Activated CD4-positive, alpha-beta T cell treated with anti-CD3 and anti-CD28 coated beads, Interleukin-2, amount 10 ng/mL, durations not matched to agents 24 days and 14 days (primary cell): ENCODE measurements around the gene EPHA6. TPM values are rescaled to one million over a fixed set of nuclear protein-coding genes. Genes with fewer than 3 reads are reported as not detected.

Experiments used
- DNase-seq: peaks from one replicate; pipeline ENCODE4 v3.0.0; 2022
- H3K27ac Mint-ChIP-seq: one replicate; pipeline ENCODE4 v1.8.0; 2022; ENCODE audit warnings: mild to moderate bottlenecking, mixed read lengths
- H3K27me3 Mint-ChIP-seq: one replicate; pipeline ENCODE4 v1.8.0; 2022; ENCODE audit warnings: mixed read lengths
- H3K36me3 Mint-ChIP-seq: one replicate; pipeline ENCODE4 v1.8.0; 2022; ENCODE audit warnings: low read depth, mild to moderate bottlenecking, mixed read lengths
- H3K4me1 Mint-ChIP-seq: one replicate; pipeline ENCODE4 v1.8.0; 2021; ENCODE audit warnings: mixed read lengths
- H3K4me3 Mint-ChIP-seq: one replicate; pipeline ENCODE4 v1.8.0; 2022; ENCODE audit warnings: mild to moderate bottlenecking, moderate library complexity, mixed read lengths
- H3K9me3 Mint-ChIP-seq: one replicate; pipeline ENCODE4 v1.8.0; 2021; ENCODE audit warnings: mixed read lengths
- intact Hi-C: fragments of 100-400 bp; cut with micrococcal nuclease; formaldehyde crosslinking; loops from one replicate; pipeline ENCODE4 v1.15.1; 2023
- total RNA-seq: library from RNA; stranded (reverse); gene quantifications from 2 replicates; pipeline ENCODE4 v1.2.3, GENCODE V29; 2022

Gene EPHA6
- total RNA-seq, 1 donor from 2014 or later = not detected

DNA sequence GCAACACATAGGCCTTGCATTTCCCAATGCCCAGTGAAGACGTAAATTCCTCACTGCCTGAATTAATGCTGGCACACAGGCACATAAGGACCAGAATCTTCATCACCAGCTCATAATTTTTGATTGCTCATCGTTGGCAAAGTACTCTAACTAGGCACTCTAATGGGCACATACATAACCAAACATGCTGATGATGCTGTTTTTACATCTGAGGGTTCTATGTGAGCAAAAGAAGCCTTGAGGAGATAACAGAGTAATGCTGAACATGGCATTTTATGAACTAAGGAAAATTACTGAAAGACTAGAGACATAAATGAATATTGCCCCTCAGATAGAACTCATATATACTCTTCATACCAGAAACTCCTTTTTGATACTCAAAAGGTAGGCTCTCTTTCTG, 387.4 kb downstream of the EPHA6 start:
- no peaks in the 10 kb centered on the region for H3K4me1 Mint-ChIP-seq
- H3K27me3 Mint-ChIP-seq = no peaks in the 10 kb centered on the region
- H3K27ac Mint-ChIP-seq = no peak overlapping the region
- intact Hi-C loops = no loop called here
- no peak overlapping the region for H3K4me3 Mint-ChIP-seq
- H3K36me3 Mint-ChIP-seq = no peaks in the 10 kb centered on the region
- DNase-seq = no peak
- H3K9me3 Mint-ChIP-seq = peaks cover 7% of the 10 kb centered on the region

DNA sequence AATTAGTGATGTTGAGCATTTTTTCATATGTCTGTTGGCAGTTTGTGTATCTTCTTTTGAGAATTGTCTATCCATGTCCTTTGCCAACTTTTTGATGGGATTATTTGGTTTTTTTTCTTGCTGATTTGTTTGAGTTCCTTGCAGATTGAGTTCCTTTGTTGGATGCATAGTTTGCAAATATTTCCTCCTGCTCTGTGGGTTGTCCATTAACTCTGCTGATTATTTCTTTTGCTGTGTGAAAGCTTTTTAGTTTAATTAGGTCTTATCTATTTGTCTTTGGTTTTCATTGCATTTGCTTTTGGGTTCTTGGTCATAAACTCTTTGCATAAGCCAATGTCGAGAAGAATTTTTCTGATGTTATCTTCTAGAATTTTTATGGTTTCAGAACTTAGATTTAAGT, 414.6 kb downstream of the EPHA6 start:
- DNase-seq = no peak
- no peaks in the 10 kb centered on the region for H3K4me1 Mint-ChIP-seq

DNA sequence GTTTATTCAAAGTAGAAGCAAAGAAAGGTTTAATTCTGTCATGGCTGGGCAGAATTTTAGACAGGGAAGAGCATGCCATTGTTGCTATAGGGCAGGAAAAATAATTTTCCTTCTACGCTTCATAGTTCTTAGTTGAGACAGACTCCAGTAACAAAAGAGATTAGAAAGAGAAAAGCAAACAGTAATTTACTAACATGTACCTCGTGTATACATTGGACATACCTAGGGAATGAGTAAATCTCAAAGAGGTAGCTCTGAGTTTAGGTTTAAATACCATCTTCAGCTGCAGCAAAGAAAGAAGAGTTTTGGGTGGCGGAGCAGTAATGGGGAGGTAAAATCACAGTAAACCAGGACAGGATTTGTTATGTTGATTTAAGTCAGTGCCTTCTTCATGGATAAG, 416.1 kb downstream of the EPHA6 start:
- H3K9me3 Mint-ChIP-seq = no peaks in the 10 kb centered on the region
- intact Hi-C loops = no loop called here
- H3K4me3 Mint-ChIP-seq = no peak overlapping the region
- no peaks in the 10 kb centered on the region for H3K27me3 Mint-ChIP-seq
- no peak overlapping the region for H3K27ac Mint-ChIP-seq
- no peaks in the 10 kb centered on the region for H3K4me1 Mint-ChIP-seq
- H3K36me3 Mint-ChIP-seq = no peaks in the 10 kb centered on the region
- DNase-seq = no peak

More for the DNA sequence above, 414.6 kb downstream of the EPHA6 start:
- intact Hi-C loops = no loop called here
- Mint-ChIP-seq H3K27me3 (no peaks in the 10 kb centered on the region), H3K36me3 (no peaks in the 10 kb centered on the region), H3K4me3 (no peak overlapping the region), H3K9me3 (no peaks in the 10 kb centered on the region), H3K27ac (no peak overlapping the region)

DNA sequence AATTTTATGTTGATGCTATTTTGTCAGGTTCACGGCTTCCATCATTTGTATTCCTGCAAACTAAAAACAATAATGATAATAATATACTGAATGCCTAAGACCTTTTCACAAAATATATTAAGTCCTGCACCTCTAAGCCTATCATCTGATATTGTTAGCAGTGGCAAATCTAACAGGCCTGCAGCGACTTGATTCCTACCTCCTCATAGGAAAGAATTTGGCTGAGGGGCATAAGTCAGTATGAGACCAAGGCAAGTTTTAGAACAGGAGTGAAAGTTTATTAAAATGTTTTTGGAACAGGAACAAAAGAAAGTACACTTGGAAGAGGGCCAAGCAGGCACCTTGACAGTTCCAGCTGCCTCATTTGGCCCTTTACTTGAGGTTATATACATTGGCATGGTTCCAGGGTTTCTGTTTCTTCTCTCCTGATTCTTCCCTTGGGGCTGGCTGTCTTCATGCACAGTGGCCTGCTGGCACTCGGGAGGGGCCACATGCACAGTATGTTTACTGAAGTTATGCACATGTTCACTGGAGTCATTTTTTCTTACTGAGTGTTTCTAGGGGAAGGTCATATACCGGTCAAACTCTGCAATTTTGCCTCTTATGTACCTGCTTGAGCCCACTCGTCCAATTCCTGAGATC, 418.1 kb downstream of the EPHA6 start:
- Mint-ChIP-seq H3K9me3 (no peaks in the 10 kb centered on the region), H3K36me3 (no peaks in the 10 kb centered on the region), H3K4me3 (no peak overlapping the region), H3K27me3 (no peaks in the 10 kb centered on the region), H3K27ac (no peak overlapping the region), H3K4me1 (no peaks in the 10 kb centered on the region)
- intact Hi-C loops = no loop called here
- no peak for DNase-seq

DNA sequence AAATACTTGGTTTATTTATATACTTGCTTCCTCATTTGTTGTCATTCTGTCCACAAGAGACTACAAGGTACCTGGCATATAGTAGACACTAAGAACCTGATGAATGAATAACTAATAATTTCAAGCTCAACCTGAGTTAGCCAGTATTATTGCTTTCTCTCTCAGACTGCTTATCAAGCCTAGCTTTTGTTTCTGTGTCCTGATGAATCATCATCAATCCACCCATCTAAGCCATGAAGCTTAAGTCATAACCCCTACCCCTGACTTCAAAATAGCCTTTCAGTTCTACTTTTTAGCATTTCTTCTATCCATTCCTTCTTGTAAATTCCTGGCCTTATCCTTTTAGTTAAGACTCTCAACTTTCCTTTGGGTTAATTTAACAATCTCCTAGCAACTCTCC, 420.8 kb downstream of the EPHA6 start:
- H3K4me1 Mint-ChIP-seq = no peaks in the 10 kb centered on the region
- intact Hi-C loops = no loop called here

DNA sequence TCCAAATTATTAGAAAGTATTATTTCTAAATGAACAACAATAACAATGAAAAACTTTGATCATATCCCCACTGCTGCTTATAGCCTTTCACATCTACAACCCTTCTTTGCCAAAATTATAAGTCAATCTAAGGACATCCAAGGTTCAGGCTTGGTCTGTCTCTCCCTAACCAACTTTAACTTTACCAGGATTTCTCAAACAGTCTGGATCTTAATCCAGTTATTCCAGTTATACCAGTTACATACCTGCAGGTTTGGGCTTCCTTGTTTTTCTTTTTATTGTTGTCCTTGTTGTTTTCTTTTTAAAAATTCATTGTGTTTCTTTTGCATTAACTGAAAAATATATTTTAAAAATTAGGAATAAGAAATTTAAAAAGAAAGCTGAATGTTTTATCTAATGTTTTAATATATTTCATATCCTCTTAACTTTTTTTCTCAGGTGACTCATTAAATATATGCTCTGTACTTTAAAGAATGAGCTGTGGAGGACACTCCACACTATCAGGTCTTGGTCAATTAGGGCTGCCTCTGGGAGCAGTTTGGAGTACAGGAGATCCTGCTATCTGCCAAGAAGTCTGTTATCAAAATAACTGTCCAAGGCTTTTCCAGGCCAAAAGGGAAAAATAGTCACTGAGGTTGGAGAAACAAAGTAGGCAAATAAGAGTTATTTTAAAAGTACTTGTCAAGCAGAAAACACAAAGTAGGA, 421.4 kb downstream of the EPHA6 start:
- intact Hi-C loops = no loop called here
- Mint-ChIP-seq H3K27ac (no peak overlapping the region), H3K4me3 (no peak overlapping the region)

More for the DNA sequence above, 420.8 kb downstream of the EPHA6 start:
- H3K36me3 Mint-ChIP-seq = no peaks in the 10 kb centered on the region
- no peak overlapping the region for H3K27ac Mint-ChIP-seq
- DNase-seq = no peak
- no peaks in the 10 kb centered on the region for H3K27me3 Mint-ChIP-seq
- no peak overlapping the region for H3K4me3 Mint-ChIP-seq
- no peaks in the 10 kb centered on the region for H3K9me3 Mint-ChIP-seq

DNA sequence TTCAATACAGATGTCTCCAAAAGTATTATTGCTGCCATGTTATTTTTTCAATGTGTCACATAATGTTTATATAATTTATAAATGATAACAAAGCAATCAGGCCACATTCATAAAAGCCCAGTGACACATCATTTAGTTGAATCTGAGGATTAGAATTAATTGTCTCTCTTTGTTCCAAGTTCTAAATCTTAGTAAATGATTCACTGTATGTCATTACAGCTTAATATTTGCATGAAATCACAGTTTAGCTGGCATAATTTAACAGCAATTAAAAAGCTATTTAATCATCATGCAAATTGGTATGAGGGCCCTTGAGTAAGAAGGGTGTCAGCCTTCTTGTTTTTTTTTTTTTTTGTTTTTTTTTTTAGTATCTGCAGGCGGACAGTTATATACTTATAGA, 427.0 kb downstream of the EPHA6 start:
- intact Hi-C loops = no loop called here
- H3K27ac Mint-ChIP-seq = no peak overlapping the region
- H3K4me1 Mint-ChIP-seq = no peaks in the 10 kb centered on the region
- no peak for DNase-seq
- H3K27me3 Mint-ChIP-seq = no peaks in the 10 kb centered on the region
- H3K4me3 Mint-ChIP-seq = no peak overlapping the region
- H3K36me3 Mint-ChIP-seq = no peaks in the 10 kb centered on the region
- H3K9me3 Mint-ChIP-seq = no peaks in the 10 kb centered on the region

More for the DNA sequence above, 421.4 kb downstream of the EPHA6 start:
- no peak for DNase-seq
- H3K9me3 Mint-ChIP-seq = no peaks in the 10 kb centered on the region
- H3K27me3 Mint-ChIP-seq = no peaks in the 10 kb centered on the region
- no peaks in the 10 kb centered on the region for H3K36me3 Mint-ChIP-seq
- no peaks in the 10 kb centered on the region for H3K4me1 Mint-ChIP-seq

DNA sequence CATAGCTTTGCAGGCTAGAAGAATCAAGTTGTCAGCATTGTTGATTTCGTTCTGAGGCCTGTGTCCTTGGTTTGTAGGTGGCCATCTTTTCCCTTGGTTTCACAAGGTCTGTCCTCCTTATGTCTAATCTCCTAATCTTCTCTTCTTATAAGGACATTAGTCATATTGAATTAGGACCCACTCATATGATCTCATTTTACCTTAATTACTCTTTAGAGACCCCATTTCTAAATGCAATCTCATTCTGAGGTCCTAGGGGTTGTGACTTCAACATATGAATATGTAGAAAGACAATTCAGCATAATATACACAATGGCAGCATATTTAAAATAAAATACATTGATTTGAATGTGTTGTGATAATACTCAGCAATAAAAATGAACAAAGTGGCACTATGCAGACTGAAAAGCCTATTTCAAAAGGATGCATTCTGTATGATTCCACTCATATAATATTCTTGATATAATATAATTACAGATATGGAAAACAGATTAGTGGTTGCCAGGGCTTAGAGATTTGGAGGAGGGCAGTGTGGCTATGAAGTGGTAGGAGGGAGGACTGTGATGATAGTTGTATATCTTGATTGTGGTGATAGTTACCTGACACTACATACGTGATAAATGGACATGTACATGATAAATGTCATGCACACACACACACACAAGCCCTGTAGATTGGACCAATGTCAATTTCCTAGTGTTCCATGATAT, 431.0 kb downstream of the EPHA6 start:
- no peak for DNase-seq
- intact Hi-C loops = no loop called here
- H3K4me3 Mint-ChIP-seq = no peak overlapping the region
- H3K4me1 Mint-ChIP-seq = no peaks in the 10 kb centered on the region
- H3K36me3 Mint-ChIP-seq = no peaks in the 10 kb centered on the region
- H3K9me3 Mint-ChIP-seq = no peaks in the 10 kb centered on the region
- no peak overlapping the region for H3K27ac Mint-ChIP-seq
- no peaks in the 10 kb centered on the region for H3K27me3 Mint-ChIP-seq

DNA sequence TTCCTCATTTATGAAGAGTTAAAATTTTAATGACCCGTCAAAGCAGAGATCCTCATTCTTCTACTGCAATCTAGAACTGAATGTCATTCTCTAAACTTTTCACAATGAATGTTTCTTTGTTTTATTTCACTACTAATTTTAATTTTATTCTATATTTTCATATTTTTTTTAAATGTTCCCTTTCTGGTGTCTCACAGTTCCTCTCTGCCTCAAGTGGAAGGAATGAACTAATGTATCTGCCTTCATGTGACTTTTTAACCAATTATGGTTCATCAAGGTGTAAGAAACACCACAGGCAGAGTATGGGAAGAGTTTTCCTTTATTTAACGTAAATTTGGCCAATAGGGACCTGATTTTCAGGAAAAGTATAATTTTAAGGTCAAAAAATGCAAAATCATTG, 441.7 kb downstream of the EPHA6 start:
- no peaks in the 10 kb centered on the region for H3K36me3 Mint-ChIP-seq
- no peaks in the 10 kb centered on the region for H3K4me1 Mint-ChIP-seq
- H3K9me3 Mint-ChIP-seq = no peaks in the 10 kb centered on the region
- DNase-seq = no peak
- H3K4me3 Mint-ChIP-seq = no peak overlapping the region
- no peaks in the 10 kb centered on the region for H3K27me3 Mint-ChIP-seq
- intact Hi-C loops = no loop called here
- no peak overlapping the region for H3K27ac Mint-ChIP-seq

DNA sequence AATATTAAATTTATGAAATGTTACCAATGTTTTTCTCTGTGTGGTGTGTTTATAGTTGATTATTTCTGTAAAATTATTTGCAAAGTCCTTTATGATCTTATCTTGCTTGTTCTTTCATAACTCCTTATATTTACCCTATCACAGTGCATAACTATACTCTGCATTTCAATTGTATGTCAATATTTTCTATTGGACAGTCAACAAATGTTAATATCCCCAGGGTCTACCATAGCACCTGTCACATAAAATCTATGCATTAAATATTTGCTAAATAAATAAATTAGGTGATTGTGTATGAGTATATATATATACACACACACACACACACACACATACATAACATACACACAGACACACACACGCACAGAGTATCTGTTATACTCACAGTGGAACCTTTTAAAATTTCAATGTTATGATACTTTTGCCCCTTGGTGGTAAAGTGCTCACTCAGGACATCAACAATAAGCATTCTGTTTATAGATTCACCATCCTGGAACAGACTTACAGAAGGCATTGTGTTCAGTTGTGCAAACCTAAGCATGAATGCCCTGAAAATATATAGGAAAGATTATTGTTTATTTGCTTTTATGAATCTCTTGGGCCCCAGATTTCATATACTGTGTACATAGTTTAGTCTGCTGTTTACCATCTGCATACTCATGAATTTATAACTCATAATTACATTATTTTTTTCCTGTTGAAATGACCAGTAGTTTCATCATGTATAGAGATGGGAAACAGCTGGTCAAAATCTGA, 443.7 kb downstream of the EPHA6 start:
- Mint-ChIP-seq H3K27ac (no peak overlapping the region), H3K9me3 (no peaks in the 10 kb centered on the region)

DNA sequence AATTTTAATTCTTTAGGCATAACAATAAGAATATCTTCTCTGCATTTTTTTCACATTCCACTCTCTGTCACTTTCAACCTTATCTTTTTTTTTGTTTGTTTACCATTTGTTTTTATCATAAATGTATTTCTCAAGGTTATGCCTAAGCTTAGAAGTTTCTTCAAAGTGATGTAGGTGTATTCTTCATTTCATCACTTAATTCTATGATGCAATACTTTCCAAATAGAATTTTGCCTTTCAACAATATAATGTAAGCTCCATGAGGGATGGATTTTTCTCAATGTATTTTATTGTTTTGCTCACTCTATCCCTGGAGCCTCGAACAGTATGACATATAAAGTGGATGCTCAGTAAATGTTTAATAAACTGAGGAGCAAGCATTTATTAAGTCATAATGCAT, 444.9 kb downstream of the EPHA6 start:
- Mint-ChIP-seq H3K9me3 (no peaks in the 10 kb centered on the region), H3K27ac (no peak overlapping the region), H3K36me3 (no peaks in the 10 kb centered on the region), H3K4me1 (no peaks in the 10 kb centered on the region), H3K4me3 (no peak overlapping the region), H3K27me3 (no peaks in the 10 kb centered on the region)
- intact Hi-C loops = no loop called here
- no peak for DNase-seq

More for the DNA sequence above, 443.7 kb downstream of the EPHA6 start:
- Mint-ChIP-seq H3K27me3 (no peaks in the 10 kb centered on the region), H3K36me3 (no peaks in the 10 kb centered on the region), H3K4me1 (no peaks in the 10 kb centered on the region), H3K4me3 (no peak overlapping the region)
- intact Hi-C loops = no loop called here
- no peak for DNase-seq

DNA sequence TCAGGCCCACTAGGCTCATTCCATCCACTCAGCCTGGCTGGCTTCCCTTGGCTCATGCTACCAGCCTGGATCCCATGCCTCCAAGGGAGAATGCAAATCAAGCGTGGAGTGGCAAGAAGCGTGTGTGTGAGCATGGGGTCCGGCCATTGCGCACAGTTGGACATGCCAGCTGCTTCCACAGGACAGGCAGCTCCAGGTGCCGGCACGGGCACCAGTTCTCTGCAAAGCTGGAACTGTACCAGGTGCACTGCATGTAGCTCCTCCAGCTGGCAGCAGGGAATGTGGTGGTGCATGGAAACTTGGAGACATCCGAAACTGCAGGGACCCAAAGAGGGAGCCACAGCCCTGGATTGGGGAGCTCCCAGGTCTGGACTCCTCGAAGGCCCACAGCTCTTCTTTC, 449.8 kb downstream of the EPHA6 start:
- Mint-ChIP-seq H3K36me3 (no peaks in the 10 kb centered on the region), H3K9me3 (no peaks in the 10 kb centered on the region), H3K27ac (no peak overlapping the region), H3K4me3 (no peak overlapping the region), H3K4me1 (no peaks in the 10 kb centered on the region), H3K27me3 (no peaks in the 10 kb centered on the region)
- intact Hi-C loops = no loop called here
- DNase-seq = no peak

DNA sequence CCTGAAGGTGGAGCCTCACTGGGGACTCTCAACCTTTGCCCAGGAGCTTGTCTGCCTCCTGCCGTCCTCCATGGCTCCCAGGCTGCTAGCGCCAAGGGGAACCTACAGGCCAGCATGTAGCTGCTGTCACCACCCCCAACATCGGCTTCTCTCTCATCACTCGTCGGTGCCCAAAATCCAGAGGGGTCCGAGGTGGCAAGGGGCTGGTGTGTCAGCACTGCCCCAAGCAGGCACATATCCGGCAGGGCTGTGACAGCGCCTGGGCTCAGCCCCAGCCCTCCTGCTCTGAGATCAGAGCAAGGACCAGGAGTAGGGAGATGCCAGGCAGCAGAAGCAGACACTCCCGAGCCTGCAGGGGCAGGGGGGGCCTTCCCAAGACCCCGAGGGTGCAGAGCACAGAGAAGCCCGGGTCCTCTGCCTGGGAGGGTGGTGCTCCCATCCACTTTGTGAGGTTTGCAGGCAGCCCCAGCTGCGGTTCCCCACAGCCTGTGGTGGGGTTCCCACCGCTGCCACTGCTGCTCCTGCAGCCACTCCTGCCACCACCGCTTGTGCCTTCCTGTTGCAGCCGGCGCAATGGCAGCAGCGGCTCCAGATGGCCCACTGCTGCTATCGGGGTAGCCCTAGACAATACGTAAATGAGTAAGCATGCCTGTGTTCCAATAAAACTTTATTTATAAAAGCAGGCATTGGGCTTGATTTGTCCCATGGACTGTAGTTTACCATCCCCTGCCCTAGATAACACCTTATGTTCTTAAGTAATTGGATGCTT, 451.0 kb downstream of the EPHA6 start:
- H3K9me3 Mint-ChIP-seq = no peaks in the 10 kb centered on the region
- H3K4me1 Mint-ChIP-seq = no peaks in the 10 kb centered on the region
- DNase-seq = no peak
- H3K36me3 Mint-ChIP-seq = no peaks in the 10 kb centered on the region
- H3K4me3 Mint-ChIP-seq = no peak overlapping the region
- H3K27me3 Mint-ChIP-seq = no peaks in the 10 kb centered on the region
- intact Hi-C loops = no loop called here
- no peak overlapping the region for H3K27ac Mint-ChIP-seq
